PC-9 (cell line): ENCODE measurements around the gene ADGRL3.

Source experiments
- EZH2 ChIP-seq: fragments of 200-600 bp; sonication (generic); IDR thresholded peaks from 2 replicates; pipeline ENCODE4 v1.8.0; 2017; ENCODE audit warnings: antibody characterized with exemption, low read depth
- TF ChIP-seq, protein P1 (sequence below): fragments of 200-600 bp; sonication (generic); conservative IDR thresholded peaks from 2 replicates; pipeline ENCODE4 v1.6.1; 2017; ENCODE audit warnings: mixed run types, antibody characterized with exemption, mild to moderate bottlenecking, moderate library complexity

DNA sequence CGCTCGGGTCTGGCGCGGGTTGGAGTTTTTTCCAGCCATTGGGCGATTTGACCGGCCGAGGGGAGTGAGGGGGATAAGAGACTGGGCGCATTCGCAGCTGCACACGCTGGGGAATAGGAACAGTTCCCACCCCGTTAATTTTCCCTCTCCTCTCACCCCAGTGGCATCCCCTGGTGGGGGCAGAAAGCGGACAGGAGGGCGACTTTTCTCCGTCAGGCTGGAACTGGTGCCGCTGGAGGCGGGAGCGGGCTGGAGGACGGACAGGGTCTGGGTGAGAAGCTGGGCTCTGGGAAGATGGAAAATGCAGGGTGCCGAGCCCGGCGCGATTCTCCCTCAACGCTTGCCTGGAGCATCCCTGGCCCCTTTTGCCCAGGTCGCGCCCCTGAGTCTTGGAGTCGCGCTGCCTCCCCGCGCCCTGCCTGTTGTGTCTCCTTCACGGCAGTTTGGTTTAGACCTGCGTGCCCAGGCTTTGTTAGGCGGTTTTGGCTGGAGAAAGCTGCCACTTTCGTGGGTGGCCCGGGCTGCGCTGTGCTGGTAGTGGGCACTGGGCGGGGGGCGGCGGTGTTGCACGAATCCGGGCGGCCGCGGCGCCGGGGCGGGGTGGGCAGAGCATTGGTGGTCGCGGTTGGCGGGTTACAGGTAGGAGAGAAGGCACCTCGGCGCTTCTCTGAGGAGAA is 2.0 kb downstream of the ADGRL3 start:
- TF ChIP-seq, protein P1, sequence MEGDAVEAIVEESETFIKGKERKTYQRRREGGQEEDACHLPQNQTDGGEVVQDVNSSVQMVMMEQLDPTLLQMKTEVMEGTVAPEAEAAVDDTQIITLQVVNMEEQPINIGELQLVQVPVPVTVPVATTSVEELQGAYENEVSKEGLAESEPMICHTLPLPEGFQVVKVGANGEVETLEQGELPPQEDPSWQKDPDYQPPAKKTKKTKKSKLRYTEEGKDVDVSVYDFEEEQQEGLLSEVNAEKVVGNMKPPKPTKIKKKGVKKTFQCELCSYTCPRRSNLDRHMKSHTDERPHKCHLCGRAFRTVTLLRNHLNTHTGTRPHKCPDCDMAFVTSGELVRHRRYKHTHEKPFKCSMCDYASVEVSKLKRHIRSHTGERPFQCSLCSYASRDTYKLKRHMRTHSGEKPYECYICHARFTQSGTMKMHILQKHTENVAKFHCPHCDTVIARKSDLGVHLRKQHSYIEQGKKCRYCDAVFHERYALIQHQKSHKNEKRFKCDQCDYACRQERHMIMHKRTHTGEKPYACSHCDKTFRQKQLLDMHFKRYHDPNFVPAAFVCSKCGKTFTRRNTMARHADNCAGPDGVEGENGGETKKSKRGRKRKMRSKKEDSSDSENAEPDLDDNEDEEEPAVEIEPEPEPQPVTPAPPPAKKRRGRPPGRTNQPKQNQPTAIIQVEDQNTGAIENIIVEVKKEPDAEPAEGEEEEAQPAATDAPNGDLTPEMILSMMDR = no peak
- TF ChIP-seq EZH2 = no peak
